GM21381 (cell line): Measurements from ENCODE around the gene RBBP8NL.

ENCODE experiments used
- ATAC-seq: cut with Tn5 transposase; IDR thresholded peaks from one replicate; pipeline ENCODE4 v1.9.1; 2021; ENCODE audit warnings: mild to moderate bottlenecking, moderate library complexity; ENCODE audit not compliant: unreplicated experiment

RBBP8NL gene

DNA sequence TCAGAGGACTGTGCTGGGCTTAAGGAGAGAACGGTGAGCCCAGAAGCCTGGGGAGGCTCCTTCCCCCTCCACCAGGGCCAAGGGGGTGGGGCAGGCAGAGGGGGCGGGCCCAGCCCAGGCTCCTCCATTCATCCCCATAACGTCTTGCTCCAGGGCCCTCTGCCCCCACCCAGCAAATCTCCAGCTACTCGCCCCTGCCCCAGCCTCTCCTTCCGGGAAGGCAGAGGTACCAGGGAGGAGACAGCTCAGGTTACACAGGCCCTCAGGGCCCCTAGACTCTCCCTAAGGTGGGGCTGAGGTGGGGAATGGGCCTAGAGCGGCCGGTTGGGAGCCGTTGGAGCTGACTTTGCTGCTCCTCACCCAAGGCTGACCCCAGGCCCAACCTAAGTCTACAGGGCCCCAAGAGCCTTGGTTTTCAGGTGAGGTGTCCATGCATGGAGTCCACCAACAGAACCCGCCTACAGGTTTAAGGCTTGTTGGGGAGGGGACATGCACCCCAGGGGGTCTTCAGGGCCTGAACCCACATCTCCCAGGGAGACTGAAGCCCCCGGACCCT lies 61.4 kb downstream of the RBBP8NL start:
- ATAC-seq, result no peak

GRCh38 chr20:62364911-62365736 lies 62.2 kb downstream of the RBBP8NL start:
- no peak for ATAC-seq

- no peak for ATAC-seq
Measured at GRCh38 chr20:62363920-62364851, 63.2 kb downstream of the RBBP8NL start.

DNA sequence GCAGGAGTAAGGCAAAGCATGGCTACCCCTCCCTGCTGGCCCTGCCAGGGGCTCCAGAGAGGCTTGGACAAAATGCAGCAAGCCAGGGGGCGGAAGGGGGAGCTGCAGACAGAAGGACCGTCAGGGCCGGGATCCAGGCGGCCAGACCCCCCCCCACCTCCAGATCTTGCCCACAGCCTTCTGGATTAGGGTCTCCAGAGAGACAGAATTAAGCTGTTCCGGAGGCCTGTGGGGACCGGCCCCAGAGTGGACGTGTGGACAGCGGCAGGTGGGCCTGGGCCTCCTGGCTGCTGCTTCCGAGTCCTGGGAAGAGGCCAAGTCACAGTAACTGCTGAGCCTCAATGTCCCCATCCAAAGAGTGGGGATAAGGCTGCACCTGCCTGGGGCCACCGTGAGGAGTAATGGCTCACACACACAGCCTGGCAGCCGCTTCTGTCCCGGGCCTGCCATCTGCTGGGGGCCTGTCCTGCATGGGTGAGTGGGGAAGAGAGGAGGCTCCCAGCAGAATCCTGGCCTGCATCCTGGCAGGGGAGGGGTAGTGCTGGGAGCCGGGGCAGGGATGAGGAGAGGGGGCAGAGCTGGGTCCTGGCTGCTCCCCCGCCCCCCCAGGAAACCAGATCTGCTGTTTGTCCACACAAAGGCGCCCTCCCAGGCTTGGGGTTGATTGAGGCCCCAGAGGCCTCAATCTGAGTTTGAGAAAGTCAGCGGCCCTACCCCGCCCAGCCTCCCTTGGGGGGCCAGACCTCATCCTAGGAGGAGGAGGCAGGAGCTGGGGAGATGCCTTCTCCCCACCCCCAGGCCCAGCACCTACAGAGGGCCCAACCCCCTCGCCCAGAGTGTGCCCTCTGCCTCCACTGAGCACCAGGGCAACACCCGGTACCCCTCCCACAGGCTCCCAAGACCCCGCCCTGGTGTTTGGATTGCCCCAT lies 64.1 kb downstream of the RBBP8NL start:
- ATAC-seq, result no peak

DNA sequence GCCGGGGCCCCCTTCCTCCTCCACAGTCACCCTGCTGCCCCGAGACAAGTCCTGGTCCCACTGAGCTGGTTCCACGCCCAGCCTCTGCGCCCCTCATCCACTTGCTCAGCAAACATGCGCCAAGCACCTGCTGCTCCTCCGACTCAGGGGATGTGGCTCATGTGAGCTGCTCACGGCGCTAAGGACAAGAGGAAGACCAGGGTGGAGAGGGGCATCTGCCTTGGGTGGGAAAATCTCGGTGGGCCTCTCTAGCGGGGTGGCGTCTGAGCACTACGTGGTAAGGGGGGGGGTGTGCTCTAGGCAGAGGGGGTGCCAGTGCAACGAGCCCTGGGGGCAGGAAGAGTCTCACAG lies 64.8 kb downstream of the RBBP8NL start:
- no peak for ATAC-seq

- ATAC-seq, result no peak
Measured at GRCh38 chr20:62361799-62362589, 65.3 kb downstream of the RBBP8NL start.

DNA sequence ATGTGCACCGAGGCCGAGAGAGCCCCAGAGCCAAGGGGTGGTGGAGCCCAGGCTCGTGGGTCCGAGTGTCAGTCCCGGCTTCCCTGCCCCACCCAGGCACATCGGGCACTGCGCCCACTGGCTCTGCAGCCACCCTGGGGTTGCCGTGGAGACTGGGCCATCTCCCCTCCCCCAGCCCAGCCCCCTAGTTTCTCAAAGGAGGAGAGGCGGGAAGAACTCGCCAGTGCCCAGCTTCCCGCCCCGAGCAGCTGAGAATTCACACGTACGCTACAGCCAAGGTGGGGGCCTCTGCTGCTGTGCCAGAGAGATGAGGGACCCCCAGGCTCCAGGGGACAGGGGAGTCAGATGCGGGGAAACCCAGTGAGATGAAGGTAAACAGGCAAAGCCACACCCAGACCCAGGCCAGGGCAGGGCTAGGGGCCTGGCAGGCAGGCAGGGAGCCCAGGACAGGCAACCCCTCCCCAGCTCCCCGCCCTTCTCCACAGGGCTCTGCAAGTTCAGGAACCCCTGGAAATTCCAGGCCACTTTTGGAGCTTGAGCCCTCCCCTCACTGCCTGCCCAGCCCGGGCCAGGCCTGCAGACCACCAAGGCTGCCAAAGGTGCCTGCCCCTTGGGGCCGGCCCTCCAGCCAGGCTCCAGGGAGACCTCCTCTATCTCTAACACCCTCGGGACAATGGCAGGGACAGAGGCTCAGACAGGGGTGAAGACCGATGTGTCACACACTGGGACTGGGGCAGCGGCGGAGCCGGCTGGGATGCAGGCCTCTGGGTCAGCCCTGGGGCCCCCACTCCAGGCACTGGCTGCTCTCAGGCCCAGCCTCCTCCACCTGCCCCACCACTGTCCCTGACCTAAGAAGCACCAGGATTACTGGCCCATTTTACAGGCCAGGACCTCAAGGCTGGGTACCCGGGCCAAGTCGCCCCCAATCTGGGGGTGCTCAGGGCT lies 66.2 kb downstream of the RBBP8NL start:
- no peak for ATAC-seq
